Measurements from ENCODE around the gene CSRP3. TPM values are rescaled to one million over a fixed set of nuclear protein-coding genes. Genes with fewer than 3 reads are reported as not detected.

The CSRP3 gene
- total and polyA plus RNA-seq, 12 donors = 0.17 to 2.3 (median 0.32) TPM; not detected in 9

DNA sequence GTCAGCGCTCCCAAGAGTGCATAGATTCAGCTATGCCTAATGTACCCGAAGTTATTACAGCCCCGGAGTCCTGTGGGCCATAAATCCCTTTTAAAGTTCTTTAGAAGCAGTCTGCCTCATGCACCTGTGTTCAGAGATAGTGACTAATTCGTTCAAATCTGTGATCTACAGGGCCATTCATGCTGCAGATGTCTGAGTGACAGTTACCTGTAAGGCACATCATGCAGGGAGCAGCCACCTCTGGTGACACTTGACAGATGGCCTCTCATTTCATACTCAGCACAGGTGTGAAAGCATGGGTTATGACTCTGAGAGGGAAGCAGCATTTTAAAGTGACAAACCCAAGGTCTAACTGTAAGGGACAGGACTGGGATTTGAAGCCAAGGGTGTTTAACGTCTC is 41.4 kb upstream of the CSRP3 start:
- Histone ChIP-seq H3K9me3 (replicated peaks in 1 of 3) (no peaks in the 10 kb centered on the region), H3K27me3 (peaks cover 30% of the 10 kb centered on the region), H3K4me3 (no peak overlapping the region), H3K27ac (no peak overlapping the region), H3K36me3 (replicated peaks in 1 of 2) (no peaks in the 10 kb centered on the region), H3K4me1 (replicated peaks in 1 of 2) (peaks cover 9 to 24% of the 10 kb centered on the region in 2 donors)
- 46 to 88% (median 76%) methylated on average over 5 of the region's 5 CpGs for WGBS, 4 donors
- intact Hi-C loops (cut with DNase I) = loop anchor here in 1 of 2 donors (10.0 kb wide), 1 partner anchor 168 kb away; no protein-coding TSS in a partner anchor
- DNase-seq = no peak
- TF ChIP-seq, protein P1, sequence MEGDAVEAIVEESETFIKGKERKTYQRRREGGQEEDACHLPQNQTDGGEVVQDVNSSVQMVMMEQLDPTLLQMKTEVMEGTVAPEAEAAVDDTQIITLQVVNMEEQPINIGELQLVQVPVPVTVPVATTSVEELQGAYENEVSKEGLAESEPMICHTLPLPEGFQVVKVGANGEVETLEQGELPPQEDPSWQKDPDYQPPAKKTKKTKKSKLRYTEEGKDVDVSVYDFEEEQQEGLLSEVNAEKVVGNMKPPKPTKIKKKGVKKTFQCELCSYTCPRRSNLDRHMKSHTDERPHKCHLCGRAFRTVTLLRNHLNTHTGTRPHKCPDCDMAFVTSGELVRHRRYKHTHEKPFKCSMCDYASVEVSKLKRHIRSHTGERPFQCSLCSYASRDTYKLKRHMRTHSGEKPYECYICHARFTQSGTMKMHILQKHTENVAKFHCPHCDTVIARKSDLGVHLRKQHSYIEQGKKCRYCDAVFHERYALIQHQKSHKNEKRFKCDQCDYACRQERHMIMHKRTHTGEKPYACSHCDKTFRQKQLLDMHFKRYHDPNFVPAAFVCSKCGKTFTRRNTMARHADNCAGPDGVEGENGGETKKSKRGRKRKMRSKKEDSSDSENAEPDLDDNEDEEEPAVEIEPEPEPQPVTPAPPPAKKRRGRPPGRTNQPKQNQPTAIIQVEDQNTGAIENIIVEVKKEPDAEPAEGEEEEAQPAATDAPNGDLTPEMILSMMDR (IDR thresholded peaks at IDR 0.05) = no peak
- TF ChIP-seq POLR2A (IDR thresholded peaks at IDR 0.05) = no peak

DNA sequence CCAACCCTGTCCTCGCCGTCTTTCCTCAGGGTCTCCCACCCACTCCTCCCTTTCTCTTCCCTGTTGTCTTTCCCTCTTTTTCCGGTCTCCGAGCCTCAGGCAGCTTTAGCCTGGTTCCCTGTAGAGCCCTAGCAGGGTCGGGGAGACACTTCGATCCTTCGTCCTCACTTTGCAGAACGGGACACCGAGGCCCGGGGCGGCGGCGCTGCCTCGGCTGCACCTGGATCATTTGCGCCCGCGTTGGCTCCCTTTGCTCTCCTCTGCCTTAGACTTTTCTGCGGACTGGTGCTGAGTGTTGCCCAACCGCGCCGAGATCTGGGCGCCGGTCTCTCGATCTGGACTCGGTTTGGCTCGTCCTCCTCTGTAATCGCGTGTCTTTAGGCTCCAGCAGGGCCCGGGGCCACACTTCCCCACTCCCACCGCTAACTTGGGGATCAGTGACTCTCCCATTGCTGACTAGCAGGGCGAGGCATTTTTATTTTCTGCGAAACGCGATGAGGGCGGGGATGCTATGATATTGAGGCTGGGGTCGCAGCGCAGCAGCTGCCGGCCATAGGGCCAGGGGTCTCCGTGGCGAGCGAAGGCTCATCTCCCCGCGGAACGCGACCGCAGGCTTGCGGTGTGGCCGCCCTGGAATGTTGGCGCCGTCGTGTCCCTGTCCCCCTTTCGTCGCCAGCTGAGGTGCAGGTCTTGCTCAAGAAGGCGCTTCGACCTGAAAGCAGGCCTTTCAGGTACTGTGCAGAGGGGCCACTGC is 40.6 kb upstream of the CSRP3 start:
- DNase-seq = no peak
- intact Hi-C loops (cut with DNase I) = loop anchor here in 1 of 2 donors (10.0 kb wide), 1 partner anchor 168 kb away; no protein-coding TSS in a partner anchor
- no peaks in the 10 kb centered on the region for H3K9me3 ChIP-seq (replicated peaks in 1 of 3)
- no peak overlapping the region for H3K4me3 ChIP-seq
- peaks cover 30% of the 10 kb centered on the region for H3K27me3 ChIP-seq
- TF ChIP-seq POLR2A (IDR thresholded peaks at IDR 0.05) = no peak
- TF ChIP-seq, protein P1 (IDR thresholded peaks at IDR 0.05) = no peak
- WGBS, 4 donors = 13 to 25% (median 23%) methylated on average over 42 to 55 of the region's 55 CpGs
- no peak overlapping the region for H3K27ac ChIP-seq
- H3K36me3 ChIP-seq (replicated peaks in 1 of 2) = no peaks in the 10 kb centered on the region
- peaks cover 9 to 24% of the 10 kb centered on the region in 2 donors for H3K4me1 ChIP-seq (replicated peaks in 1 of 2)

DNA sequence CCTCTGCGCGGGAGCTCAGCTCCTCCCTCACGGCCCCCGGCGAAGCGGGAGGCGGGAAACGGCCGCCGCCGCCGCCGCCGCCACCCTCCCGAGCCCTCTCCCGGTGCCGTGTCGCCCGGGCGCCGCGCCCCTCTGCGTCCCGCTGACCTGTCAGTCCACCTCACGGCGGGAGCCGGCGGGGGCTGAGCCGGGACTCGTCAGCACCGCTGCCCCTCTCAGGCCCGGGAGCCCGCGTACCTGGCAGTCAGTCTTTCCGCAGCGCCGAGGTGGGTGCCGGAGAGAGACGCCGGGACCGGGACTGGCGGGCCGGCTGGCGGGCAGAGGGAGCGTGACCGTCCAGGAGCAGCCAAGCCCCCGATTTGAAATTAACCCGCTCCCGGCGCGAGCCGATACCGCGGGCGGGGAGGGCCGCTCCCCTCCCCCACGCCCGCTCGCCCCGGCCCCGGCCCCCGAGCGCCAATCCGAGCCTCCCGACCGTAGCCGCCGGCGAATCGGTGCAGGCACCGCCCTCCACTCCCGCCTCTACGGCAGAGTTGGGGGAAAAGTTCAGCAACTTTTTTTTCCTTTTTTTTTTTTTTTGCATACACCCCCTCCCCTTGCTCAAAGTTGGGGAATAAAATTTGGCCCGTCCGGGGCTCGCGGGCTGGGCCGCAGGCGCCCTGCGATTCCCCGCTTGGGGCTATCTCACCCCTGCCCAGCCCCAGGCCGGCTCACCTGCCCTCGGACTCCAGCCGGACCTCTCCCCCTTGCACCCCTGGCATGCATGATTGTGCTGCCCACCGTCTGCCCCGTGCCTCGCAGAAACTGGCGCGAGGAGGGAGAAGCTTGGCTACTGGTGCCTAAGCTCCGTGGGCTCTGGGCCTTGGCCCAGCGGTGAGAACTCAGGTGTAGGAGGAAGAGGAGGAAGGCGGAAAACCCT is 39.7 kb upstream of the CSRP3 start:
- peak in 3 of 7 donors; percentile 18 to 32 (median 26) for DNase-seq
- Histone ChIP-seq H3K9me3 (replicated peaks in 1 of 3) (no peaks in the 10 kb centered on the region), H3K27me3 (peaks cover 30% of the 10 kb centered on the region), H3K4me1 (replicated peaks in 1 of 2) (peaks cover 9 to 24% of the 10 kb centered on the region in 2 donors), H3K27ac (no peak overlapping the region), H3K4me3 (peak overlapping the region in 2 of 4 donors; percentile 41 to 69), H3K36me3 (replicated peaks in 1 of 2) (no peaks in the 10 kb centered on the region)
- intact Hi-C loops (cut with DNase I) = loop anchor here in 1 of 2 donors (10.0 kb wide), 1 partner anchor 167 kb away; no protein-coding TSS in a partner anchor
- 0 to 1% (median 1%) methylated on average over 33 to 92 of the region's 92 CpGs for WGBS, 4 donors
- TF ChIP-seq POLR2A (IDR thresholded peaks at IDR 0.05) = no peak
- TF ChIP-seq, protein P1 (IDR thresholded peaks at IDR 0.05) = no peak

Measured in adrenal gland (tissue), 12 donors.